Measurements from ENCODE around the gene PIH1D1. TPM values are rescaled to one million over a fixed set of nuclear protein-coding genes. Genes with fewer than 3 reads are reported as not detected.

The PIH1D1 gene
- total RNA-seq, 2 experiments from 2014 or later, result 124 to 126 TPM

DNA sequence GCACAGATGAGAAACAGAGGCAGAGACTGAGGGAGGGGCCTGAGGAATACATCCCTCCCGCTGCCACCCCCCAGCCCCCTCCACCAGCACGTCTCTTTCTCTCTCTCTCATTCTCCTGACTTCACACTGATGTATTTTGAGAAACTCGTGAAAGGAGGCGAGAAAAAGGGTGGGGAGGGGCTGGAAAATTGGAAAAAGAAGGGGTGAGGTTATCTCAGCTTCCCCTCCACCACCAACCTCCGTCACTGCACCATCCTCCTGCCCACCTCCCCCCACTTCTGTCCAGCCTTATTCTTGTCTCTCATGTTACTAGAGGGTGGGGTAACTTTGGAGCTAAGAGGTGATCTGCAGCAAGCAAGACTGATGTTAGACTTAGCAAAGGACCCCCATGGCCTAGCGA lies 11.8 kb downstream of the PIH1D1 start:
- Mint-ChIP-seq H3K27me3 (peaks cover 73% of the 10 kb centered on the region), H3K27ac (no peak overlapping the region), H3K9me3 (no peaks in the 10 kb centered on the region), H3K4me3 (no peak overlapping the region), H3K36me3 (ENCODE audit: low read depth) (no peaks in the 10 kb centered on the region), H3K4me1 (ENCODE audit: low read depth) (peaks cover 29% of the 10 kb centered on the region)
- DNase-seq (no peak), ATAC-seq (no peak)
- TF ChIP-seq, protein P1, sequence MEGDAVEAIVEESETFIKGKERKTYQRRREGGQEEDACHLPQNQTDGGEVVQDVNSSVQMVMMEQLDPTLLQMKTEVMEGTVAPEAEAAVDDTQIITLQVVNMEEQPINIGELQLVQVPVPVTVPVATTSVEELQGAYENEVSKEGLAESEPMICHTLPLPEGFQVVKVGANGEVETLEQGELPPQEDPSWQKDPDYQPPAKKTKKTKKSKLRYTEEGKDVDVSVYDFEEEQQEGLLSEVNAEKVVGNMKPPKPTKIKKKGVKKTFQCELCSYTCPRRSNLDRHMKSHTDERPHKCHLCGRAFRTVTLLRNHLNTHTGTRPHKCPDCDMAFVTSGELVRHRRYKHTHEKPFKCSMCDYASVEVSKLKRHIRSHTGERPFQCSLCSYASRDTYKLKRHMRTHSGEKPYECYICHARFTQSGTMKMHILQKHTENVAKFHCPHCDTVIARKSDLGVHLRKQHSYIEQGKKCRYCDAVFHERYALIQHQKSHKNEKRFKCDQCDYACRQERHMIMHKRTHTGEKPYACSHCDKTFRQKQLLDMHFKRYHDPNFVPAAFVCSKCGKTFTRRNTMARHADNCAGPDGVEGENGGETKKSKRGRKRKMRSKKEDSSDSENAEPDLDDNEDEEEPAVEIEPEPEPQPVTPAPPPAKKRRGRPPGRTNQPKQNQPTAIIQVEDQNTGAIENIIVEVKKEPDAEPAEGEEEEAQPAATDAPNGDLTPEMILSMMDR (IDR thresholded peaks at IDR 0.05), result no peak
- ChIA-PET CTCF (interaction anchor here (1.0 kb wide), 2 partner anchors 10 to 49 kb away, joined by 4 to 6 read pairs; no protein-coding TSS in a partner anchor), POLR2A (interaction anchor here (0.7 to 1.5 kb wide), 4 partner anchors 10 to 50 kb away, joined by 3 to 4 read pairs (median 3); partner anchors contain the start of gene PIH1D1)
- intact Hi-C loops (cut with micrococcal nuclease), result loop anchor here (5.0 to 10.0 kb wide), 2 partner anchors 48 to 175 kb away; no protein-coding TSS in a partner anchor

DNA sequence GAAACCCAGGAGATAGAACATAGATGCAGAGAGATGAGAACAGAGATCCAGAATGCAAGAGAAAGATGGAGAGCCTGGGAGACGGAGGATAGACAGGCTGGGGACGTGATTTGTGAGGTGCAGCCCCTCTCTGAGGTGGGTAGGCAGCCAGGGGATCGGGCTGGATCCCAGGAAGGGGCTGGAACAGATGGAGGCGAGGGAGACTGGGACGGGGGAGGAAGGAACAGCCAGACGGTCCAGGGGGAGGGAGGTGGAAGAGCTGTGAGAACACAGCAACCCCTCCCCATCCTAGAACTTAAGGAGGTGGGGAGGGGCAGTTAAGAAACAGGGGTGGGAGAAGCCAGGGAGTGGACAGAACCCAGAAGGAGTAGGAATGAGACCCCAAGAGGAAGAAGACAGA lies 13.4 kb downstream of the PIH1D1 start:
- Mint-ChIP-seq H3K4me1 (ENCODE audit: low read depth) (peaks cover 27% of the 10 kb centered on the region), H3K4me3 (no peak overlapping the region), H3K36me3 (ENCODE audit: low read depth) (no peaks in the 10 kb centered on the region), H3K27ac (no peak overlapping the region), H3K27me3 (peaks cover 87% of the 10 kb centered on the region), H3K9me3 (no peaks in the 10 kb centered on the region)
- TF ChIP-seq, protein P1 (IDR thresholded peaks at IDR 0.05), result no peak
- ChIA-PET CTCF (no interaction called here), POLR2A (no interaction called here)
- ATAC-seq, result no peak
- DNase-seq, result no peak
- intact Hi-C loops (cut with micrococcal nuclease), result no loop called here

DNA sequence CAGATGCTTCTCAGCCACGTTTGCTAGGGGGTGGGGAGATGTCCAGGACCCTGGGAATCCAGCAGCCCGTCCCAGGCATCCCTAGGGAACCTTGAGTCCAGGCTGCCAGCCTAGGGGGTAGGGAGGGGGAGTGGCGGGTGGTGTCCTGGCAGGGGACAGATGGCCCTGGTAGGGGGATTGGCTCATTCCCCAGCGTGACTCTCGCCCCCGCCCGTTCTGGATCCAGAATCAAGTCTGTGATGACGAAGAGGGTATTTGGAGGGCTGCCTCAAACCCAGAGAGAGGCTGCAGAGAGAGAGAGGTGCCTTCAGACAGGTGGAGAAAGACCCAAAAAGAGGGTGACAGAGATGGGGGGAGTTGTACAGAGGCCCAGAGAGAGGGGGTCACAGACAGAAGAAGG lies 14.4 kb downstream of the PIH1D1 start:
- ChIA-PET CTCF (no interaction called here), POLR2A (no interaction called here)
- Mint-ChIP-seq H3K9me3 (no peaks in the 10 kb centered on the region), H3K4me3 (no peak overlapping the region), H3K4me1 (ENCODE audit: low read depth) (peaks cover 29% of the 10 kb centered on the region), H3K27ac (no peak overlapping the region), H3K36me3 (ENCODE audit: low read depth) (no peaks in the 10 kb centered on the region), H3K27me3 (peaks cover 89% of the 10 kb centered on the region)
- DNase-seq (no peak), ATAC-seq (no peak)
- intact Hi-C loops (cut with micrococcal nuclease), result no loop called here
- TF ChIP-seq, protein P1 (IDR thresholded peaks at IDR 0.05), result no peak

DNA sequence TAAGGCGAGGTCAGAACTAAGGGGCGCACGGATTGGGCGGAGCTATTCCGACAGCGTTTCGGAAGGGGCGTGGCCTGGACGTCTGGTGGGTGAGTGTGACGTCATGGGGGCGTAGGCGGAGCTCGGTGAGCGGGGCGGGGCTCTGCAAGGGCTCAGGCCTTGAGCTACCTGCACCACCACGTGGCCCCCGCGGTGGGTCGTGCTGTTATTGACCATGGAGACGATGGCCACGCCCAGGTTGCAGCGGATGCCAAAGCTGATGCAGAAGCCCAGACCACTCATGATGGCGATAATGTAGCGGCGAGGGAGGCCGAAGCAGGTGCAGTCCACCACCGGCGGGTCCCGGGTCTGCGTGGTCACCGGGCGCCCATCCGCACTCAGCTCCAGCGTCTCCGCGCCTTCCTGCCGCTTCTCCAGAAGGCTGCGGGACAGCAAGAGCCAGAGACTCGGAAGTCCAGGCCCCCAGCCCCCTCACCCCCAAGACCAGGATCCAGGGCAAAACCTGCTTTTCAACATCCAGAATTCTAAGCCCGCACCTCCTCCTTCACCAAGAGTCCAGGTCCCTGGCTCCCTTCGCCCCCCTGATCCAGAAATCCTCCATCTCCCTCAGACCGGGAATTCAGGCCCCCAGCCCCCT lies 15.1 kb downstream of the PIH1D1 start:
- intact Hi-C loops (cut with micrococcal nuclease), result no loop called here
- POLR2A ChIA-PET, result interaction anchor here (1.1 to 1.6 kb wide), 4 partner anchors 11 to 126 kb away, joined by 3 to 4 read pairs (median 4); partner anchors contain the start of genes GFY and PIH1D1
- peak; percentile 53 for ATAC-seq

More for the DNA sequence above, 15.1 kb downstream of the PIH1D1 start:
- CTCF ChIA-PET, result interaction anchor here (0.9 to 2.2 kb wide), 3 partner anchors 12 to 45 kb away, joined by 3 to 13 read pairs (median 3); partner anchors contain the start of gene GFY
- Mint-ChIP-seq H3K4me3 (no peak overlapping the region), H3K27ac (no peak overlapping the region), H3K4me1 (ENCODE audit: low read depth) (peaks cover 23% of the 10 kb centered on the region), H3K36me3 (ENCODE audit: low read depth) (no peaks in the 10 kb centered on the region), H3K27me3 (peaks cover 87% of the 10 kb centered on the region), H3K9me3 (no peaks in the 10 kb centered on the region)
- TF ChIP-seq, protein P1 (IDR thresholded peaks at IDR 0.05), result no peak
- peak; percentile 91 for DNase-seq

Measured in activated CD8-positive, alpha-beta T cell treated with anti-CD3 and anti-CD28 coated beads for 36 hours (primary cell).